ENCODE results near the gene COL25A1.

DNA sequence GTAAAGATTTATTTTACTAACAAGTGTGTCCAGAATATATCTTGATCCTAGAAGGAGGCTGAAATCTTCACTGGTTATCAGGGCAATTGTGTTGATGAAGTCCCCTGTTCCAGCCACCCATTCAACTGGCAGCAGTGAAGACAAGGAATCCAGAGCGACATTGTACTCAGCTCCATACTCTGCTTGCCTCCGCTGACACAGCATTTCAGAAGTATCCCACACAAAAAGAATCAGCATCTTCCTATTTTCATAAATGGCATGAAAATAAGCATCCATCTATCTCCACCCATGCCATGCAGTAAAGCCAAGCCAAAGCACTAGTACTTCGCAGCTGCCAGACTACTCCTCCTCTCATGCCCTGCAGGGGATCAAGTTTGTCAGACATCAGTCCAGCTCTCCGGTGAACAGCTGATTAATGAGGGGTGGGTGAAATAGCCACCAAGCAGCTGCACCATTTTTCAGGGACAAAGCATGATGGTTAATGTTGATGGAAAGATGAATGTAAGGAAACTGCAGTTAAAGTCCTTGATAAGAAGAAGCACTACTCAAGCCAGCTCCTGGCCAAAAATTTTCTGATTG, 54.0 kb downstream of the COL25A1 start:
- TF ChIP-seq EZH2phosphoT487 (IDR thresholded peaks at IDR 0.05; ENCODE audit: insufficient read depth, low read depth) (no peak), EZH2 (IDR thresholded peaks at IDR 0.05; ENCODE audit: insufficient read depth, poor library complexity, severe bottlenecking) (no peak)
